ENCODE data around the gene LARGE1. TPM values are rescaled to one million over a fixed set of nuclear protein-coding genes. Genes with fewer than 3 reads are reported as not detected.
"Not testable (repeated sequence)": the region's sequence is repeated elsewhere in the genome, so short reads cannot be mapped to it uniquely, and the experiment has no call there.

LARGE1 gene
- total RNA-seq, 1 donor from 2014 or later: 2.4 TPM

- DNase-seq (ENCODE audit: low read depth in 2 of 2): no peak
Measured at GRCh38 chr22:33481550-33481949, 438.7 kb downstream of the LARGE1 start.

GRCh38 chr22:33477120-33478111, 442.9 kb downstream of the LARGE1 start:
- DNase-seq (ENCODE audit: low read depth in 2 of 2): no peak

- DNase-seq (ENCODE audit: low read depth in 2 of 2): no peak
Measured at GRCh38 chr22:33476716-33477115, 443.6 kb downstream of the LARGE1 start.

- DNase-seq (ENCODE audit: low read depth in 2 of 2): no peak
Measured at GRCh38 chr22:33476206-33476605, 444.1 kb downstream of the LARGE1 start.

- DNase-seq (ENCODE audit: low read depth in 2 of 2): no peak
Measured at GRCh38 chr22:33474587-33474986, 445.7 kb downstream of the LARGE1 start.

- DNase-seq (ENCODE audit: low read depth in 2 of 2): no peak
Measured at GRCh38 chr22:33472462-33473344, 447.6 kb downstream of the LARGE1 start.

- DNase-seq (ENCODE audit: low read depth in 2 of 2): no peak
Measured at GRCh38 chr22:33470456-33470855, 449.8 kb downstream of the LARGE1 start.

- DNase-seq (ENCODE audit: low read depth in 2 of 2): no peak
Measured at GRCh38 chr22:33467620-33468095, 452.6 kb downstream of the LARGE1 start.

GRCh38 chr22:33467080-33467479, 453.2 kb downstream of the LARGE1 start:
- no peak for DNase-seq (ENCODE audit: low read depth in 2 of 2)

GRCh38 chr22:33465554-33465953, 454.7 kb downstream of the LARGE1 start:
- no peak for DNase-seq (ENCODE audit: low read depth in 2 of 2)

- no peak for DNase-seq (ENCODE audit: low read depth in 2 of 2)
Measured at GRCh38 chr22:33464698-33465097, 455.6 kb downstream of the LARGE1 start.

GRCh38 chr22:33461698-33462434, 458.4 kb downstream of the LARGE1 start:
- DNase-seq (ENCODE audit: low read depth in 2 of 2): no peak

GRCh38 chr22:33461245-33461644, 459.0 kb downstream of the LARGE1 start:
- DNase-seq (ENCODE audit: low read depth in 2 of 2): not testable (repeated sequence)

GRCh38 chr22:33459137-33459536, 461.1 kb downstream of the LARGE1 start:
- no peak for DNase-seq (ENCODE audit: low read depth in 2 of 2)

GRCh38 chr22:33456511-33456910, 463.8 kb downstream of the LARGE1 start:
- no peak for DNase-seq (ENCODE audit: low read depth in 2 of 2)

- DNase-seq (ENCODE audit: low read depth in 2 of 2): no peak
Measured at GRCh38 chr22:33455036-33455435, 465.2 kb downstream of the LARGE1 start.

- DNase-seq (ENCODE audit: low read depth in 2 of 2): no peak
Measured at GRCh38 chr22:33451866-33452469, 468.3 kb downstream of the LARGE1 start.

- DNase-seq (ENCODE audit: low read depth in 2 of 2): no peak
Measured at GRCh38 chr22:33450756-33451155, 469.5 kb downstream of the LARGE1 start.

GRCh38 chr22:33447733-33448132, 472.5 kb downstream of the LARGE1 start:
- no peak for DNase-seq (ENCODE audit: low read depth in 2 of 2)

GRCh38 chr22:33443683-33444082, 476.6 kb downstream of the LARGE1 start:
- no peak for DNase-seq (ENCODE audit: low read depth in 2 of 2)

GRCh38 chr22:33440756-33441155, 479.5 kb downstream of the LARGE1 start:
- DNase-seq (ENCODE audit: low read depth in 2 of 2): no peak
